ENCODE data around the gene UNC5C.

The UNC5C gene

GRCh38 chr4:95402299-95402698, 146.5 kb downstream of the UNC5C start:
- DNase-seq (ENCODE audit: low read depth, low spot score): no peak

GRCh38 chr4:95398217-95398616, 150.6 kb downstream of the UNC5C start:
- DNase-seq (ENCODE audit: low read depth, low spot score): no peak

- no peak for DNase-seq (ENCODE audit: low read depth, low spot score)
Observed at GRCh38 chr4:95394752-95395306, 153.9 kb downstream of the UNC5C start.

- DNase-seq (ENCODE audit: low read depth, low spot score): no peak
Observed at GRCh38 chr4:95393821-95394220, 155.0 kb downstream of the UNC5C start.

GRCh38 chr4:95388911-95389310, 159.9 kb downstream of the UNC5C start:
- DNase-seq (ENCODE audit: low read depth, low spot score): peak; percentile 13

GRCh38 chr4:95387719-95388118, 161.1 kb downstream of the UNC5C start:
- DNase-seq (ENCODE audit: low read depth, low spot score): no peak

- no peak for DNase-seq (ENCODE audit: low read depth, low spot score)
Observed at GRCh38 chr4:95386410-95386809, 162.4 kb downstream of the UNC5C start.

GRCh38 chr4:95381843-95382580, 166.8 kb downstream of the UNC5C start:
- DNase-seq (ENCODE audit: low read depth, low spot score): no peak

- DNase-seq (ENCODE audit: low read depth, low spot score): no peak
Observed at GRCh38 chr4:95379633-95380032, 169.1 kb downstream of the UNC5C start.

- no peak for DNase-seq (ENCODE audit: low read depth, low spot score)
Observed at GRCh38 chr4:95377366-95377900, 171.3 kb downstream of the UNC5C start.

- DNase-seq (ENCODE audit: low read depth, low spot score): no peak
Observed at GRCh38 chr4:95371476-95372224, 177.1 kb downstream of the UNC5C start.

- no peak for DNase-seq (ENCODE audit: low read depth, low spot score)
Observed at GRCh38 chr4:95367824-95368223, 180.9 kb downstream of the UNC5C start.

- DNase-seq (ENCODE audit: low read depth, low spot score): no peak
Observed at GRCh38 chr4:95363966-95364365, 184.8 kb downstream of the UNC5C start.

GRCh38 chr4:95363559-95363925, 185.2 kb downstream of the UNC5C start:
- DNase-seq (ENCODE audit: low read depth, low spot score): no peak

GRCh38 chr4:95362906-95363558, 185.7 kb downstream of the UNC5C start:
- DNase-seq (ENCODE audit: low read depth, low spot score): no peak

- no peak for DNase-seq (ENCODE audit: low read depth, low spot score)
Observed at GRCh38 chr4:95362066-95362465, 186.7 kb downstream of the UNC5C start.

GRCh38 chr4:95361696-95361965, 187.1 kb downstream of the UNC5C start:
- no peak for DNase-seq (ENCODE audit: low read depth, low spot score)

- DNase-seq (ENCODE audit: low read depth, low spot score): no peak
Observed at GRCh38 chr4:95360906-95361695, 187.7 kb downstream of the UNC5C start.

GRCh38 chr4:95360256-95360903, 188.4 kb downstream of the UNC5C start:
- no peak for DNase-seq (ENCODE audit: low read depth, low spot score)

- DNase-seq (ENCODE audit: low read depth, low spot score): no peak
Observed at GRCh38 chr4:95358421-95358820, 190.4 kb downstream of the UNC5C start.

GRCh38 chr4:95355021-95355420, 193.8 kb downstream of the UNC5C start:
- DNase-seq (ENCODE audit: low read depth, low spot score): no peak

All from brain pericyte (primary cell).